ENCODE measurements around the gene NRDE2.
"Not testable (repeated sequence)": the region's sequence is repeated elsewhere in the genome, so short reads cannot be mapped to it uniquely, and the experiment has no call there.

Gene NRDE2

DNA sequence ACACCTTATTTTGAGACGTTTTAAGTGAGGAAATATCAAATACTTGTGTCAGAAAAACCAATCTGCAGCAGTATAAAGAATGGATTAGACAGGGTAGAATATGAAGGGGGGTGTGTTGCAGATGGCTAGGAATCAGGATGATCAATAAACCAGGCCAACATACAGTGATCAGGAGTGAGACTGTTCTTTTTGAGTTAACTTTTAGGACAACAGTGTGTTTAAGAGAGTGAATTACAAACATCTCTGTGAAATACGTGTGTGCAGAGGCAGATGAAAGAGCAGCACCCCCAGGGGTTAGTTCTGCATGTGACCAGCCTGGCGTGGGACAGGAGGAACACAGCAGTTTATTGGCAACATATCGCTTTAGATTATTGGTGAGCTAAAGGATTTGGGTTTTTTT is 10.6 kb upstream of the NRDE2 start:
- DNase-seq, result peak; percentile 34

DNA sequence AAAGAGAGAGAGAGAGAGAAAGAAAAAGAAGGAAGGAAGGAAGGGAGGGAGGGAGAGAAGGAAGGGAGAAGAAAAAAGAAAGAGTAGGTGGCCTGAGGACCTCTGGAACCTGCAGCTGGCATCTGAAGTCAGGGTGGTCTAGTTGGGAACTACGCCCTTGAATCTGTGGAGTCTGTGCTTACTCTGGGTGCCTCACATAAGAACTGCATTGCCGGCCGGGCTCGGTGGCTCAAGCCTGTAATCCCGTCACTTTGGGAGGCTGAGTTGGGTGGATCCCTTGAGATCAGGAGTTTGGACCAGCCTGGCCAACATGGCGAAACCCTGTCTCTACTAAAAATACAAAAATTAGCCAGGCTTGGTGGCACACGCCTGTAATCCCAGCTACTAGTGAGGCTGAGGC is 10.0 kb upstream of the NRDE2 start:
- peak; percentile 48 for DNase-seq

DNA sequence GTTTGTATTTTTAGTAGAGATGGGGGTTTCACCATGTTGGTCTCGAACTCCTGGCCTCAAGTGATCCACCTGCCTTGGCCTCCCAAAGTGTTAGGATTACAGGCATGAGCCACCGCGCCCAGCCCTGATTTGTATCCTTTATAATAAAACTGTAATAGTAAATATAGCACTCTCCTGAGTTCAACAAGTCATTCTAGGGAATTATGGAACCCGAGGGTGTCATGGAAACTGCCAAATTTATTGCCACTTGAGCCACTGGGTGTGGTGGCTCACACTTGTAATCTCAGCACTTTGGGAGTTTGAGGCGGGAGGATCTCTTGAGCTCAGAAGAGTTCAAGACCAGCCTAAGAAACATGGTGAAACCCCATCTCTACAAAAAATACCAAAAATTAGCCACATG is 9.5 kb upstream of the NRDE2 start:
- not testable (repeated sequence) for DNase-seq

DNA sequence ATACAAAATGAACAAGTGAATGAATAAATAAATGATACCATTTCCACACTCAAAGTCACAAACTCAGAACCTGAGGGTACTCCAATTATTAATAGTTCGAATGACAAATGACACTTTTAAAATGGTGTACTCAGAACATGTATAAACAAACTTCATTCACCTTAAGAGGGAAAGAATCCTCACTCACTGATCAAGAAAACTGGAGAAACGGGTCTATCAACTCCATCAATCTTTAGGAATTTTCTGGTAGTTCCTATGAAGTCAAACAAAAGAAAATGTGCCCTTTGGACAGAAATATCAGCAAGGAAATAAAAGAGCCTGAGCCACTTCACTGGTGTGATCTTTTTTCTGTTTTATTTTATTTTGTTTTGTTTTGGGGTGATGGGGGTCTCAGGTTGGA is 5.2 kb upstream of the NRDE2 start:
- DNase-seq, result no peak

DNA sequence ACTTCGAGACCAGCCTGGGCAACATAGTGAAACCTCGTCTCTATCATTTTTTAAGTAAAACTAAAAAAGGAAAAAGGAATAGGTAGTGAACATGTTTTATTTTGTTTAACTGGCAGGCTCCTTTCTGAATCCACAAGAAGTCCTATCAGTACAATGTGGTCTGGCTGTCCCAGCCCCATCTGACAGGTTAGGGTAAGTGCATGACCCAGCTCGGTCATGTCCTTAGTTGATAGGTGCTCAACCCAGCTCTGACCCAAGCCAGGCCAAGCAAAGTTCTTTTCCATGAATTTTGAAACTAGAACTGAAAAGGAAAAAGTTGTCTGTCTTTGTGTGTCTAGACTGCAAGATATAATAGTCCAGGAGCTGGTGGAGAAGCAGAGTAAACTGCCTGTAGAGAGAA is 4.7 kb upstream of the NRDE2 start:
- no peak for DNase-seq

DNA sequence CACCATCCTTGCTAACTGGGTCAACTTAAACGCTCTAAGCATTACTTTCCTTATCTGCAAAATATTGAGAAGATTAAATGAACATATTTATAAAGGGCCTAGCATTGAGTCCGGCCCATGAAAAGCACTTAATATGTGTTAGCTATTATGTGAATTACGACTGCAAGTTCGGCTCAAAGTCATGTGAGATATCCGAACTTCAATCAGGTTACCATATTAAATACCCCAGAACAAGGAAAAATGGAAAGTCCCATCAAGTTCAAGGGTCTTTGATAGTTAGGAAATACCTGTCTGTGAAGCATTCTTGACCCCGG is 487 bp upstream of the NRDE2 start:
- no peak for DNase-seq

DNA sequence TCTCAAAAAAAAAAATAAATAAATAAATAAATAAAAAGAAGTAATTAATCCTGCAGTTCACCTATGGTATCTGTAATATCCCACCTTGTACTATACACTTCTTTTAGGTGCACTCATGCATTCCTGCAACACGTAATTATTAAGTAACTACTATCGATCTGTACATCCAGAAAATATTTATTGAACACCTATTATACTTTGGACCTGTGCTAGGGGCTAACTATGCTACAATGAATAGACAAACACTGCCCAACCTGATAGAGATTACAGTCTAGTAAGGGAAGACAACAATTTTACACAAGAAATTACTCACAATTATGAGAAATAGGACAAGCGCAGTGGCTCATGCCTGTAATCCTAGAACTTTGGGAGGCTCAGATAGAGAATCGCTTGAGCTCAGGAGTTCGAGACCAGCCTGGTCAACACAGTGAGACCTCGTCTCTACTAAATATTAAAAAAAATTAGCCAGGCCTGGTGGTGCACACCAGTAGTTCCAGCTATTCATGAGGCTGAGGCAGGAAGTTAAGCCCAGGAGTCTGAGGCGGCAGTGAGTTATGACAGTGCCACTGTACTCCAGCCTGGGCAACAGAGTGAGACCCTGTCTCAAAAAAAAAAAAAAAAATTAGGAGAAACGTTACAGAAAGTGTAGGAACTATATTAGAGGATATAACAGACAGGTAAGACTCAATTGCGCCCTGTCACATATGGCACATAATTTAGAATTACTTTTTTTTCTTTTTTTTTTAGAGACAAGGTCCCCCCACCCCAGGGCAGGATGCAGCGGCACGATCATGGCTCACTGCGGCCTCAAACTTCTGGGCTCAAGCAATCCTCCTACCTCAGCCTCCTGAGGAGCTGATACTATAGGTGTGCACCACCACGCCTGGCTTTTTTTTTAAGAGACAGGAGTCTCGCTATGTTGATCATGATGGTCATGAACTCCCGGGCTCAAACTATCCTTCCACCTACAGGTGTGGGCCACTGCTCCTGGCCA is 1.2 kb downstream of the NRDE2 start:
- no peak for DNase-seq

DNA sequence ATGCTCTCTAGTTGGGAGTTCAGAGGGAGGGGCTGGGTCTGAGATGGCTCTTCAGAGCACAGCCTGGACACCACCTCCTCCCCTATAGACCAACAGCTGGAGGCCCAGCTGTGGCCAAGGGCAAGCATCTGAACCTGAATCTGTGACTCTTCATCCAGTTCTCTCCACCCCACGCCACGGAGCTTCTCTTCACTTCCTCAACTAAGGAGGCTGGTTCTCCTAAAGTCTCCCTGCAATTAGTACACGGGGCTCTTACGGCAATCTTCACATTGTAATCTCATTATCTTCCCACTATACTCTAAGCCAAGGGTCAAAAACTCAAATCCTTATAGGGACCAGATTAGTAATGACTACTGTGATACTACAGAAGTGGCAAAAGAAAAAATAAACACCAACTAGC is 9.8 kb downstream of the NRDE2 start:
- no peak for DNase-seq

DNA sequence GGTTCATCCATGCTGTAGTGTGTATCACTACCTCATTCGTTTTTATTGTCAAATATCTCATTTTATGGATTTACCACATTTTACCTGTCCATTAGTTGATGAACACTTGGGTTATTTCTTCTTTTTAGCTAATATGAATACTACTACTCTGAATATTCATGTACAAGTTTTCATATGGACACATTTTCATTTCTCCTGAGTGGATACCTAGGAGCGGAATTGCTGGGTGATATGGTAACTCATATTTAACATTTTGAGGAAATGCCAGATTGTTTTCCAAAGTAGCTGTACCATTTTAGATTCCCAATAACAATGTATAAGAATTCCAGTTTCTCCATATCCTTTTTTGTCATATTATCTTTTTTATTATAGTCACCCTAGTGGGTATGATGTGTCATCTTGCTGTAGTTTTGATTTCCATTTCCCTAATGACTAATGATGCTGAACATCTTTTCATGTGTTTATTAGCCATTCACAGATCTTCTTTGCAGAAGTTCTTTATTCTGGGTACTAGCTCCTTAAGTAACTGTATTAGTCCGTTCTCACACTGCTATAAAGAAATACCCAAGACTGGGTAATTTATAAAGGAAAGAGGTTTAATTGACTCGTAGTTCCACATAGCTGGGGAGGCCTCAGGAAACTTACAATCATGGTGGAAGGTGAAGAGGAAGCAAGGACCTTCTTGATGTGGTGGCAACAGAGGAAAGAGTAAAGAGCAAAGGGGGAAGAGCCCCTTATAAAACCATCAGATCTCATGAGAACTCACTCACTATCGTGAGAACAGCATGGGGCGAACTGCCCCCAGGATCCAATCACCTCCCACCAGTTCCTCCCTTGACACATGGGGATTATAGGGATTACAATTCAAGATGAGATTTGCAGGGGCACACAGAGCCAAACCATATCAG is 11.9 kb downstream of the NRDE2 start:
- no peak for DNase-seq

DNA sequence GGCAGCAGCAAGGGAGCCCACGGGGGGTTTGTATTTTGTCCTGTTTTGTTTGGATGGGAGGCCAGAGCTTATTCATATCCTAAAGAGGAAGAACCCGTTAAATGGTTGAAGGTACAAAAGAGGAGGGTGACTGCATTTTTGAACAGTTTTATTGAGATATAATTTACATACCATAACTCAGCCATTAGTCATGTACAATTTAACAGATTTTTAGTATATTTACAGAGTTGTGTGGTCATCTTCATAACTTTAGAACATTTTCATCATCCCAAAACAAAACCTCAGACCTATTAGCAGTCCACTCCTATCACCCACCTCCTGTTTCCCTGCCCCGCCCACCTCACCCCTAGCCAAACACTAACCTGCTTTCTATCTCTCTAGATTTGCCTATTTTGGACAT is 12.6 kb downstream of the NRDE2 start:
- DNase-seq, result no peak

DNA sequence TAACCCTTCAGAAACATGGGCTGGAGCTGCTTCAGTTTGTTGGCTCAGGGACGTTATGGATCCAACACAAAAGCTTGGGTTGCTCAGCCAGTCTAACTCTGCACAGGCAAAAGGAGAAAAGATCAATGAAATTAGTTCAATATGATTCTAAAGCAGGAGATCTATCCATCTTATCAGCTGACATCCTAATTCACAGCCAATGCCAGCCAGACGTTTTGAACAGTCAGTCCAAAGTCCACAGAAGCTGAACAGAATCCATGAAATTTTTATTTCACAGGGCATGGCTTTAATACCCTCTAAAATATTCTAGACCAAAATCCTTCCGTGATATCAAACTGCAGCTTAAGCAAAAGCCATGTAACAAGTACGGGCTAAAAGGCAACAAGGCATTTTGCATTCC is 13.7 kb downstream of the NRDE2 start:
- no peak for DNase-seq

DNA sequence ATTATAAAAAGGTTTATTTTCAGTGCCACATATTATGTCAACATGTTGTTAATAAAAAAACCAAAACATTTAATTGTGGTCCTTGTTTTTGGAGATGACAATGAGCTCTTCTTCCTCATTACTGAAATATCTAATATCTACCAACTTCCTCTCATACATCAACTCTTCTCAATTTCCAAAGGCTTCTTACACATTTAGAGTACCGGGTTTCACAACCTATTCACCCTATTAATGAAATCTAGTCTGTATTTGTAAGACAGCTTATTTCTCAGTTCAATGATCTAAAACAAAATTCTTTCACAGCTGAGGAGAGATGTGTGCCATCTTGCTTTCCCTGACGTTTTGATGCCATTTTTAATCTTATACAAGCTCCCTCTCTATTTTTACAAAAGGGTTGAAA is 14.5 kb downstream of the NRDE2 start:
- no peak for DNase-seq

DNA sequence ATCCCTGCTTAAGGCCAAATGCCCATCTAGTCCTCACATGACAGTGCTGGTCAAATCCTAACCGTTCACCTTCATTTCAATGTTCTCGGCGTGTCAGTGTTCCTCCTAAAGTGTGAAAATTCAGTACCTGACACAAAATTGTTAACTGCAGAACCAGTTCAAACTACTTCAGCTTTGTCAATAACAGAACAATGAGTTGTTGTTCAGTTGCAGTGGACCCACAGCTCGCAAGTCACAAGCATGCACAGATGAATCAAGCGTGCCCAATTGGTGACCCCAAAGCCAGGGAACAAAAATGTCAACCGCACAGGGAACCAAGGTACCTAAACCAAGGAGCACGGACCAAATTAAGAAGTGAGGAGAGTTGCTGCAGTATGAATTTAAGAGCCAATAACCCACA is 23.2 kb downstream of the NRDE2 start:
- no peak for DNase-seq

DNA sequence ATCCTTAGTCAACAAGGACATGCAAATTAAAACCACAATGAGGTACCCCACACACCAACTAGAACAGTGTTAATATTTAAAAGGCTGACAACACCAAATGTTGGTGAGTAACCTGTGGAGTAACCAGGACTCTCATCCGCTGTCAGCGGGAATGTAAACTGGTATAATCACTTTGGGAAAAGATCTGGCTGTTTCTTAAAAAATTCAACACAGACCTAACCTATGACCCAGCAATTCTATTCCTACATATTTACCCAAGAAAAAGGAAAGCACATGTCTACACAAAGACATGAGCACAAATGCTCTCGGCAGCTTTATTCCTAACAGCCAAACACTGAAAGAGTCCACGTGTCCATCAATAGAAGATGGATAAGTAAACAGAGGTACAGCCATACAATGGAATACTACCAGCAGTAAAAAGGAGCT is 26.6 kb downstream of the NRDE2 start:
- DNase-seq, result no peak

DNA sequence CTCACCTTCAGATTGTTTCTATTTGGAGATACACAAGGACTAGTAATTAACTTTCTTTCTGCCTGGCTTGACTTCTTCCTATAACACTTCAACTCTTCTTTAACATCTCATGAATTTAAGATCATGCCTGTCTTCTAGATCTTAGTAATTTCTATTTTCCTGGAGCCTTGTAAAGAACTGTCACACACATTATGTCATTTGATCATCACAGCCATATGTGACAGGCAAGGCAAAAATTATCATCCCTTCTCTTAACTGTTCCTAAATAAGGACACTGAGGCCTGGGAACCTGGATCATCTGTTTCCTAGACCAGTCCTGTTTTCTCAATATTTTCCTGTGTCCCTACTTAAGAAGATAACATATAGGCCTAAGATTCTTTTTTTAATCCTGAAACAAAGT is 27.2 kb downstream of the NRDE2 start:
- DNase-seq, result no peak

DNA sequence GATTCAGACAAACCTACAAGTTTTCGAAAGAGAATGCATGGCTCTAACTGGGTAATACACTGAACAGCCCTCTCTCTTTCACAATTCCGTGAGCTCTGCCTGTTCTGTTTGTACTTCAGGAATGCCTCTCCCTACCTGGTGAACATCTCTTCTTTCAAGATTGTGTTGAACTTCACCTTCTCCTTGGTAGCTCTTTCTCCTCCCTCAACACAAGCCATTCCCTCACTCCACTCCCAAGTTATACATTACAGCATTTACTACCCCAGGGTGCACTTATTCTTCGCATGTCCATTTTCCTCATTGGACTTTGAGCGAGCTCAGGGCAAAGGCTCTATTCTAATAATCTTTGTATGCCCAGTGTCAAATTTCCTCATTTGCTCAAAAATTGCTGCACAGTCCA is 28.3 kb downstream of the NRDE2 start:
- no peak for DNase-seq

DNA sequence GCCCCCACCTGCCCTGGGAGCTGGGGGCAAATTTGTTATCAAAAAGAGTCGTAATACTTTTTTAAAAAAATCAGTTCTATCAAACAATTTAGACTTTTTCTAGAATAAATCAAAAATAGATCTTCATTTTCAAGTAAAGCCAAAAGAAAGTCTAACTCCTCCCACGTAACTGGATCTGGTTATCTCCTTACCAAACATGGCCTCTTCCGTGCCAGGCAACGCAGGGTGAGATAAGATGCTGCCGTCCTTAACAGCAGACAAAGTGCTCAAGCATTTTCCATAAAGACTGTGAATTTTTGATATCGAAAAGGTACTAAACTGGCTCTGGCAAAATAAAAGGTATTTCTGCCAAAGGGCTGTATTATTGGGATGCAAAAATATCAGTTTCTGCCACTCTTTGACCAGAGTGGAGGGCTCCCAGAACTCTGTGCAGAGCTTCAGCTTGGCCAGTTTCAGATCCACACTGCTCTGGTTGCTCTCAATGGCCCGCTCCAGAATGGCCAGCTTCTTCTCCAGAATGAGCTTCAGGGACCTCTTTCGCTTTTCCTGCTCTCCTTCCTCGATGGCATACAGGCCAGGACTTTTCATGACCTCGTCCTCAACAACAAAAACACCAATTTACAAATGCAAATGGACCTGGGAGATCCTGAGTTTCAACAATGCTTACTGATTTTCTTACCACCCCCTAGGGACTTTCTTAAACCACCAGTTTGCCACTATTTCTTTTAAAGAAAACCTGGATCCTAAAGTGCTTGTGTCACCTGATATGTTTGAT is 29.0 kb downstream of the NRDE2 start:
- no peak for DNase-seq

DNA sequence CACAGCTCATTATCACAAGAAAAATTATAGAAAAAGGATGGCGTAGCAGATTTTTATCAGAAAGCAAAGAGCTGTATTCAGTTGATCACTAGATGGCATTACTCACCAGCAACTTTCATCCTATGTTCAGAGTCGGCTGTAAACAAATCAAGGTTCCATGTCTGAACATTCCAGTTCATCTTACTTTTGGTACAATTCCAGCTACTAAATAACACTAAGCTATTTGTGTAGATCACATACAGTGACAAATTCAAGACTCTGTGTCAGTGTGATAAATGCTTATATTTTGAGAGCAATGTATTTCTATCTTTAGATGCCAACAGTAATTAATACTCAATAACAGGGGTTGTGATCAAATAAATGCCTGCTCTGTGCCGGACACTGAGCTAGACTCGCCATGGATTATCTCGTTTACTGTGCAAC is 30.1 kb downstream of the NRDE2 start:
- DNase-seq, result peak; percentile 46

DNA sequence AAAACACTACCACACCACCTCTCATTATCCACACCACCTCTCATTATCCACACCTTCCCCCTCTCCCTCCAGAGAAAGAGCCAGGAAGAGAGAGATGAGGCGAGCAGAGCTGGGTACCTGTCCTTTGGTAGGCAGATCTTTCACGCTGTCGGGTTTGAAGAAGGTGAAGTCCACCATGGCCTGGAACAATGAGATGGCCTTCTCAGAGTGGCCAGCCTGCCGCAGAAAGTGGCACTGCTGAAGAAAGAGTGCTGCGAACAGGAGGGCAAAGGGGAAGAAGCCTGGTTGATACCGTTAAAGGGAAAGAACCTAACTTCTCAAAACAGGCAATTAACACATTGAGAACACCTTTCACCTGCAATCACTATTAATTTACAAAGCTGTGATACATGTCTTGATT is 30.6 kb downstream of the NRDE2 start:
- DNase-seq, result no peak

DNA sequence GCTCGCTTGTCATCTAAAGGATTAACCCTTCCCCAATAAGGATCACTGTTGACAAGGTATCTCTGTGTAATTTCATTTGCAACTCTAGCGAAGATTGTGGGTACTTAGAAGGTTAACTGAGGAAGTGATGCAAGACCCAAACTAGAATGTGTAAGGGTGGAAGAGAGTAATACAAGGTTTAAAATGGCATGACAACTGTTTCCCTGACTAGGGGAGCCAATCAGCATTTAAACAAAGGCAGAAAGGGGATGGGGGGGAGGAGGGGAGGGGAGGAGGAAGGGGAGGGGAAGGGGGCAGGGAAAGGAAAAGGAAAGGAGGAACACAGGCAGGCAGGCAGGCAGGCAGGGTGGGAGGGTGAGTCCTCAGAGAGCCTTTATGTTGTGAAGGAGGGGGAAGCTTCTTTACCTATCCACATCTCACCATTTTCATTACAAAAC is 31.1 kb downstream of the NRDE2 start:
- peak; percentile 21 for DNase-seq

DNA sequence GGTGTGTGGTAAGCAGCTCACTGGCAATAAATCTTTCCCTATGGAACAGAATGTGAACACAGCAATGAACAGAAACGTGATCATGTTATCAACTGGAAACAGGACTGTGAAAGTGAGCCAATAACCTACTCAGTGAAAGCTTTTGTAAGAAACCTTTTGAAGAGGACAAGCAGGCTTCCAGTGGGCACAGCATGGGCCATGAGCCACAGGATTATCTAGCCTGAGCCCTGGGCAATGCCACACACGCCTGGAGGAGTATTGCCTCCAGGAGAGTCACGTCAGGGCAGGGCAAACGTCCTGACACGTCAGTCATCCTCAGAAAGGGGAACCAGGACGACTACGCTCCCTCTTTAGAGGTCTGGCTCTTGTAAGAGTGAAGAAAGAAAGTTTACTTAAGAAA is 32.3 kb downstream of the NRDE2 start:
- DNase-seq, result no peak

DNA sequence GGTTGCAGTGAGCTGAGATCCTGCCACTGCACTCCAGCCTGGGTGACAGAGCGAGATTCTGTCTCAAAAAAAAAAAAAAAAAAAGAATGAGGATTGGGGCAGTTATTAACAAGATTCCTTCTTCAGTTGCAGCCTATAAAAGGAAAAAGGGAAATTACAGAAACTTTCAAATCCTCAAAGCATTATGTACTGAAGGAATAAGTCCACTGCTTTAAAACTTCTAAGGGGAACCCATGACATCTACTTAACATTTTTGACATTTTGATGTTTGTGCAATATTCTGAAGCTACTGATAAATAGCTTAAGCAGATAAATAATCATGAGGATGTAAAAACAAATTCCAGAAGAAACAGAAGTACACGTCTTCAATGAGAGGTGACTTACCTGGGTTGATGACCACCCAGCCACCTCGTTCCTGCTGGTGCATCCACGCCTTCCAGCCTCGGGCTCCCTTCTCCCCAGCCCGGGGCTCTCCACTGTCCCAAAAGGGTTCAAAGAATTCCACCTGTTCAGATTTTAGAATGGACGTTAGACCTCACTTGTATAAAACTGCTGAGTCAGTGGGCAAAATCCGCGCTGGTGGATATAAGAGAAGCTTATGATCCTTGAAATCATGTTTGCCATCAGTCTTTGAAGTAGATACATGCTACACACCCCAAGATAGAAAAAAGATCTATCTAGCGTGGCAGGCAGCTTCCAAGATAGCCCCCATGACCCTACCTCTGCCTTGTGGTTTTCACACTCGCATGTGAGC is 33.7 kb downstream of the NRDE2 start:
- no peak for DNase-seq

All from NCI-H69 (cell line).